GM12878 (cell line): ENCODE data around the gene MED4. TPM values are rescaled to one million over a fixed set of nuclear protein-coding genes. Genes with fewer than 3 reads are reported as not detected.

Source experiments
- ATAC-seq: fragments of 200-7000 bp; cut with Tn5 transposase; 3 replicates; pipeline ENCODE4 v1.9.1; 2020; ENCODE audit warnings: mild to moderate bottlenecking, moderate library complexity
- BruUV-seq: library from RNA; stranded (reverse); fragments of 400-500 nt; replicated peaks from 2 replicates; lab custom pipeline; 2021; lab: Mats Ljungman, UMichigan
- CTCF ChIA-PET: fragments of 300-600 bp; sonication (Branson Sonifier 250); formaldehyde crosslinking; extraction: SDS; loops from one replicate; lab custom pipeline; 2021; ENCODE audit warnings: inconsistent platforms; lab: Yijun Ruan, JAX
- POLR2A ChIA-PET: fragments of 350-600 bp; formaldehyde crosslinking; extraction: SDS; loops from one replicate; lab custom pipeline; 2021; ENCODE audit warnings: inconsistent platforms; lab: Charles Lee
- RAD21 ChIA-PET: fragments of 300-600 bp; sonication (Branson Sonifier 250); formaldehyde crosslinking; loops from one replicate; lab custom pipeline; 2023; ENCODE audit warnings: antibody characterized with exemption; ENCODE audit not compliant: unreplicated experiment; lab: Charles Lee
- SMC1A ChIA-PET: fragments of 300-600 bp; sonication (Branson Sonifier 250); formaldehyde crosslinking; loops from one replicate; lab custom pipeline; 2023; ENCODE audit not compliant: unreplicated experiment, uncharacterized antibody; lab: Charles Lee
- DNase-seq: peaks from one replicate; pipeline ENCODE4 v3.0.0-alpha.2; 2011; ENCODE audit warnings: low read depth, low spot score
- FAIRE-seq: peaks from 3 replicates; lab custom pipeline; 2011; peaks lifted over from hg19 to GRCh38; lab: Jason Lieb, UNC
- H2AFZ ChIP-seq: 2 replicates; pipeline ENCODE4 v1.6.0; 2011; ENCODE audit warnings: low read depth, low read length, control low read depth; ENCODE audit not compliant: control insufficient read depth
- H3K27ac ChIP-seq: 2 replicates; pipeline ENCODE4 v1.5.1; 2011; ENCODE audit warnings: control low read depth; ENCODE audit not compliant: control insufficient read depth, insufficient read depth
- H3K27me3 ChIP-seq, 2 experiments: replicated peaks in 1 of 2; 2 replicates each; pipeline versions ENCODE4 v1.6.0 to v1.6.1; 2011; ENCODE audit warnings: low read length in 1 of 2; ENCODE audit not compliant: control insufficient read depth in 2 of 2, insufficient read depth in 2 of 2
- H3K36me3 ChIP-seq, 2 experiments: 2 replicates each; pipeline ENCODE4 v1.5.1; 2011; ENCODE audit warnings: low read length in 1 of 2; ENCODE audit not compliant: control insufficient read depth in 2 of 2, insufficient read depth in 2 of 2
- H3K4me1 ChIP-seq: 2 replicates; pipeline ENCODE4 v1.6.1; 2011; ENCODE audit warnings: mild to moderate bottlenecking, low read length, moderate library complexity, mixed read lengths; ENCODE audit not compliant: control insufficient read depth, insufficient read depth
- H3K4me2 ChIP-seq: 2 replicates; pipeline ENCODE4 v1.6.0; 2011; ENCODE audit warnings: control low read depth; ENCODE audit not compliant: control insufficient read depth, insufficient read depth
- H3K4me3 ChIP-seq: fragments of 200-600 bp; sonication (generic); 2 replicates; pipeline ENCODE4 v1.5.1; 2016
- H3K79me2 ChIP-seq: 2 replicates; pipeline ENCODE4 v1.6.0; 2011; ENCODE audit warnings: low read length; ENCODE audit not compliant: control insufficient read depth, insufficient read depth
- H3K9ac ChIP-seq: 2 replicates; pipeline ENCODE4 v1.8.0; 2011; ENCODE audit warnings: low read length, control low read depth, mixed read lengths; ENCODE audit not compliant: control insufficient read depth, insufficient read depth
- H3K9me3 ChIP-seq: replicated peaks from 3 replicates; pipeline ENCODE4 v1.5.1; 2011; ENCODE audit warnings: mild to moderate bottlenecking, low read length; ENCODE audit not compliant: control insufficient read depth, insufficient read depth
- H4K20me1 ChIP-seq: 2 replicates; pipeline ENCODE4 v1.6.0; 2011; ENCODE audit not compliant: control insufficient read depth, insufficient read depth
- ATF2 ChIP-seq: IDR thresholded peaks from 2 replicates; pipeline ENCODE4 v1.6.1; 2012; ENCODE audit warnings: low read length, inconsistent platforms
- BCL11A ChIP-seq: IDR thresholded peaks from 2 replicates; pipeline ENCODE4 v1.6.1; 2011; ENCODE audit warnings: low read depth, low read length
- EED ChIP-seq: sonication (generic); IDR thresholded peaks from 2 replicates; pipeline ENCODE4 v1.6.1; 2016; ENCODE audit warnings: antibody characterized with exemption, low read depth
- ELK1 ChIP-seq: IDR thresholded peaks from 2 replicates; pipeline ENCODE4 v1.6.1; 2012; ENCODE audit warnings: low read depth, low read length, improper control_type of control experiment
- HDGF ChIP-seq: fragments of 450-650 bp; IDR thresholded peaks from 2 replicates; pipeline ENCODE4 v1.6.1; 2016; ENCODE audit warnings: antibody characterized with exemption
- NFYA ChIP-seq: IDR thresholded peaks from 2 replicates; pipeline ENCODE4 v1.6.1; 2011; ENCODE audit warnings: low read depth, mild to moderate bottlenecking, low read length, improper control_type of control experiment, borderline replicate concordance
- PAX5 ChIP-seq: IDR thresholded peaks from 2 replicates; pipeline ENCODE4 v1.6.1; 2011; ENCODE audit warnings: low read depth, low read length, borderline replicate concordance
- RCOR1 ChIP-seq: conservative IDR thresholded peaks from 2 replicates; pipeline ENCODE4 v1.6.1; 2012; ENCODE audit warnings: low read depth, low read length, improper control_type of control experiment
- STAT1 ChIP-seq: fragments of 450-650 bp; conservative IDR thresholded peaks from 2 replicates; pipeline ENCODE4 v1.6.1; 2014; ENCODE audit warnings: antibody characterized with exemption, mild to moderate bottlenecking
- SUPT20H ChIP-seq: IDR thresholded peaks from 2 replicates; pipeline ENCODE4 v1.6.1; 2011; ENCODE audit warnings: low read depth, mild to moderate bottlenecking, low read length, moderate library complexity, borderline replicate concordance; ENCODE audit not compliant: control insufficient read depth
- TARDBP ChIP-seq: IDR thresholded peaks from 2 replicates; pipeline ENCODE4 v1.6.1; 2016; ENCODE audit warnings: borderline replicate concordance
- ZBTB4 ChIP-seq: fragments of 450-650 bp; formaldehyde crosslinking; IDR thresholded peaks from 2 replicates; pipeline ENCODE4 v1.4.0; 2022; ENCODE audit warnings: mild to moderate bottlenecking, moderate library complexity
- ZNF217 ChIP-seq: fragments of 450-650 bp; IDR thresholded peaks from 2 replicates; pipeline ENCODE4 v1.6.1; 2017; ENCODE audit warnings: antibody characterized with exemption, mild to moderate bottlenecking
- ZNF687 ChIP-seq: fragments of 450-650 bp; IDR thresholded peaks from 2 replicates; pipeline ENCODE4 v1.6.1; 2017; ENCODE audit warnings: mild to moderate bottlenecking, moderate library complexity
- ZSCAN29 ChIP-seq: fragments of 450-650 bp; IDR thresholded peaks from 2 replicates; pipeline ENCODE4 v1.6.1; 2017; ENCODE audit warnings: mild to moderate bottlenecking, moderate library complexity
- WGBS: methylation state at CpG from one replicate; pipeline ENCODE4 v1.1.6; 2016; ENCODE audit warnings: low lambda C conversion rate; ENCODE audit not compliant: insufficient replicate concordance, insufficient coverage; ENCODE audit errors: missing lambda C conversion rate; 5-methylcytosine and 5-hydroxymethylcytosine counted together
- in situ Hi-C: fragments of 300-500 bp; cut with MboI; formaldehyde crosslinking; loops from 9 replicates; pipeline ENCODE4 v1.14.3; 2018; ENCODE audit warnings: mixed read lengths
- intact Hi-C: fragments of 100-400 bp; cut with micrococcal nuclease; formaldehyde crosslinking; loops from one replicate; pipeline ENCODE4 v1.14.2; 2022; ENCODE audit not compliant: unreplicated experiment
- polyA plus RNA-seq, 11 experiments: library from polyadenylated mRNA; depleted of rRNA in 4 of 11; unstranded in 6 of 11; stranded (reverse) in 5 of 11; fragments of >200 nt; fragmentation: Nextera tagmentation in 4 of 11; fragmentation: Illumina TruSeq in 1 of 11; extraction: Ambion mirVana in 4 of 11; extraction: Trizol in 1 of 11; gene quantifications; 1 replicate in 1 of 11; 2 replicates in 10 of 11; pipeline versions ENCODE4 v1.2.1 to v1.2.3, GENCODE V29; 2011 to 2016; ENCODE audit warnings: inconsistent platforms in 2 of 11, missing spikeins in 2 of 11, low read depth in 1 of 11
- total RNA-seq, 4 experiments: library from RNA; depleted of rRNA in 3 of 4; stranded (reverse); fragments of >200 nt in 3 of 4; fragmentation: Illumina TruSeq in 1 of 4; extraction: Trizol in 1 of 4; gene quantifications; 2 replicates each; pipeline versions ENCODE4 v1.2.1 to v1.2.3, GENCODE V29; 2013 to 2021

MED4 gene
- total and polyA plus RNA-seq, 10 of the 15 experiments (the other 5 are each of a cell fraction or from before 2014, with no cell fraction given), result 31.5 to 117 (median 87.4) TPM

- CTCF ChIA-PET, result no interaction called here
- H4K20me1 ChIP-seq, result no peaks in the 10 kb centered on the region
- no peak overlapping the region for H3K4me2 ChIP-seq
- H2AFZ ChIP-seq, result no peak overlapping the region
- no peaks in the 10 kb centered on the region; the same call in 2 of the 3 replicates for H3K9me3 ChIP-seq
- H3K4me1 ChIP-seq, result no peaks in the 10 kb centered on the region
- WGBS, result 16% methylated on average over 3 of the region's 3 CpGs
- FAIRE-seq, result peak; percentile 41
- SMC1A ChIA-PET, result no interaction called here
- no peak overlapping the region for H3K4me3 ChIP-seq
- H3K79me2 ChIP-seq, result no peaks in the 10 kb centered on the region
- peak; percentile 87 for ATAC-seq
- intact Hi-C loops (no loop called here), in situ Hi-C loops (no loop called here)
- DNase-seq, result peak; percentile 56
- no peak overlapping the region for H3K27ac ChIP-seq
- H3K9ac ChIP-seq, result no peak overlapping the region
- POLR2A ChIA-PET, result no interaction called here
- H3K27me3 ChIP-seq, result peaks cover 0 to 6% of the 10 kb centered on the region in 2 experiments; a peak in 1 of 4 replicates
- H3K36me3 ChIP-seq, result no peaks in the 10 kb centered on the region
- no TSS peak for BruUV-seq
- RAD21 ChIA-PET, result no interaction called here
- TF ChIP-seq STAT1 (no peak), EED (no peak), SUPT20H (no peak), ZBTB4 (CRISPR knock-in tag) (no peak), ZSCAN29 (no peak), RCOR1 (no peak), ELK1 (no peak), ZNF217 (no peak), NFYA (no peak), BCL11A (no peak), ATF2 (no peak), TARDBP (no peak), ZNF687 (no peak), HDGF (no peak), PAX5 (0 out of 2 replicates have a peak, but pooled peaks have one; percentile 32)
Measured at GRCh38 chr13:48142436-48142835, 47.5 kb upstream of the MED4 start.
